Fibroblast of pulmonary artery (primary cell): ENCODE results near the gene MYH6.

Experiments used
- DNase-seq: peaks from one replicate; pipeline ENCODE4 v3.0.0-alpha.2; 2010; ENCODE audit warnings: low read depth
- H3K4me3 ChIP-seq: replicated peaks from 2 replicates; pipeline ENCODE4 v1.5.1; 2011; ENCODE audit warnings: low read depth, mild to moderate bottlenecking, control low read depth, low read length, moderate library complexity
- CTCF ChIP-seq: IDR thresholded peaks from 2 replicates; pipeline ENCODE4 v1.5.1; 2011; ENCODE audit warnings: mild to moderate bottlenecking, control low read depth, low read length, inconsistent platforms; ENCODE audit errors: missing control alignments

MYH6 gene

GRCh38 chr14:23385642-23386265 is 22.3 kb downstream of the MYH6 start:
- DNase-seq = no peak
- TF ChIP-seq CTCF = no peak
- no peak overlapping the region for H3K4me3 ChIP-seq

- no peak overlapping the region for H3K4me3 ChIP-seq
- DNase-seq = no peak
- no peak for TF ChIP-seq CTCF
Observed at GRCh38 chr14:23385244-23385641, 22.8 kb downstream of the MYH6 start.

GRCh38 chr14:23384364-23385080 is 23.6 kb downstream of the MYH6 start:
- TF ChIP-seq CTCF = no peak
- DNase-seq = no peak
- H3K4me3 ChIP-seq = no peak overlapping the region

- no peak for TF ChIP-seq CTCF
- DNase-seq = no peak
- H3K4me3 ChIP-seq = no peak overlapping the region
Observed at GRCh38 chr14:23382731-23383440, 25.2 kb downstream of the MYH6 start.

- TF ChIP-seq CTCF = no peak
- no peak for DNase-seq
- H3K4me3 ChIP-seq = no peak overlapping the region
Observed at GRCh38 chr14:23382276-23382675, 25.8 kb downstream of the MYH6 start.

- TF ChIP-seq CTCF = no peak
- H3K4me3 ChIP-seq = no peak overlapping the region
- DNase-seq = no peak
Observed at GRCh38 chr14:23381871-23382270, 26.2 kb downstream of the MYH6 start.
